ENCODE data around the gene ENPP3. TPM values are rescaled to one million over a fixed set of nuclear protein-coding genes. Genes with fewer than 3 reads are reported as not detected.

The ENPP3 gene
- total RNA-seq, 1 experiment from 2014 or later, result 0.45 TPM

DNA sequence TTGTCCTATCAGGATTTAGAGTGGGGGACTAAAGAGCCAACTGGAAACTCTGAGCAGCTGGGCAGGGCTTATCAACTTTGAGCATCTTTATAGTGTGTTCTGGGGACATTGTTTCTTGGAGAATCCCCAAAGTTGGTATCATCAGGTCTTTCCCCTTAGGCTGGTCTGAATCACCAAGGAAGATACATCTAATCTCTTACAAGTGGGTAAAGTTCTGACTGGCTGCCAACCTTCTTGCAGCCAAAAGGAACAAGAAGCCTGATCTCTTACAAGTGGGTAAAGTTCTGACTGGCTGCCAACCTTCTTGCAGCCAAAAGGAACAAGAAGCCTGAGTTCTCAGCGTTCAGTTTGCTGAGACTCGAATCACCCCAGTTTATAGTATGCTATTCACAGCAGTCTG is 7.5 kb upstream of the ENPP3 start:
- TF ChIP-seq EZH2 (IDR thresholded peaks at IDR 0.05; ENCODE audit: borderline replicate concordance, low read depth, low read length, poor library complexity, severe bottlenecking), result no peak
- TF ChIP-seq, protein P1, sequence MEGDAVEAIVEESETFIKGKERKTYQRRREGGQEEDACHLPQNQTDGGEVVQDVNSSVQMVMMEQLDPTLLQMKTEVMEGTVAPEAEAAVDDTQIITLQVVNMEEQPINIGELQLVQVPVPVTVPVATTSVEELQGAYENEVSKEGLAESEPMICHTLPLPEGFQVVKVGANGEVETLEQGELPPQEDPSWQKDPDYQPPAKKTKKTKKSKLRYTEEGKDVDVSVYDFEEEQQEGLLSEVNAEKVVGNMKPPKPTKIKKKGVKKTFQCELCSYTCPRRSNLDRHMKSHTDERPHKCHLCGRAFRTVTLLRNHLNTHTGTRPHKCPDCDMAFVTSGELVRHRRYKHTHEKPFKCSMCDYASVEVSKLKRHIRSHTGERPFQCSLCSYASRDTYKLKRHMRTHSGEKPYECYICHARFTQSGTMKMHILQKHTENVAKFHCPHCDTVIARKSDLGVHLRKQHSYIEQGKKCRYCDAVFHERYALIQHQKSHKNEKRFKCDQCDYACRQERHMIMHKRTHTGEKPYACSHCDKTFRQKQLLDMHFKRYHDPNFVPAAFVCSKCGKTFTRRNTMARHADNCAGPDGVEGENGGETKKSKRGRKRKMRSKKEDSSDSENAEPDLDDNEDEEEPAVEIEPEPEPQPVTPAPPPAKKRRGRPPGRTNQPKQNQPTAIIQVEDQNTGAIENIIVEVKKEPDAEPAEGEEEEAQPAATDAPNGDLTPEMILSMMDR (conservative IDR thresholded peaks at IDR 0.05; ENCODE audit: low read depth, low read length), result no peak
- Histone ChIP-seq H3K4me3 (ENCODE audit: low read depth, low read length, poor library complexity, severe bottlenecking) (no peak overlapping the region), H3K4me1 (ENCODE audit: insufficient read depth, low read length, poor library complexity, severe bottlenecking) (peaks cover 17% of the 10 kb centered on the region), H3K27ac (ENCODE audit: low read depth, low read length, poor library complexity, severe bottlenecking) (no peak overlapping the region), H3K9me3 (ENCODE audit: low read depth, low read length, poor library complexity, severe bottlenecking) (no peaks in the 10 kb centered on the region), H3K36me3 (ENCODE audit: insufficient read depth, low read length, poor library complexity, severe bottlenecking) (peaks cover 13% of the 10 kb centered on the region), H3K27me3 (replicated peaks; ENCODE audit: insufficient read depth, low read depth, low read length, poor library complexity) (no peaks in the 10 kb centered on the region)
- ChIA-PET POLR2A (ENCODE audit: low non-redundant PET) (no interaction called here), CTCF (no interaction called here)
- peak; percentile 11 for DNase-seq (ENCODE audit: low spot score)
- intact Hi-C loops (cut with micrococcal nuclease; ENCODE audit: unreplicated experiment), result loop anchor here (2.0 to 5.0 kb wide), 3 partner anchors 247 to 745 kb away; no protein-coding TSS in a partner anchor
- no TSS peak for BruUV-seq (replicated peaks)

DNA sequence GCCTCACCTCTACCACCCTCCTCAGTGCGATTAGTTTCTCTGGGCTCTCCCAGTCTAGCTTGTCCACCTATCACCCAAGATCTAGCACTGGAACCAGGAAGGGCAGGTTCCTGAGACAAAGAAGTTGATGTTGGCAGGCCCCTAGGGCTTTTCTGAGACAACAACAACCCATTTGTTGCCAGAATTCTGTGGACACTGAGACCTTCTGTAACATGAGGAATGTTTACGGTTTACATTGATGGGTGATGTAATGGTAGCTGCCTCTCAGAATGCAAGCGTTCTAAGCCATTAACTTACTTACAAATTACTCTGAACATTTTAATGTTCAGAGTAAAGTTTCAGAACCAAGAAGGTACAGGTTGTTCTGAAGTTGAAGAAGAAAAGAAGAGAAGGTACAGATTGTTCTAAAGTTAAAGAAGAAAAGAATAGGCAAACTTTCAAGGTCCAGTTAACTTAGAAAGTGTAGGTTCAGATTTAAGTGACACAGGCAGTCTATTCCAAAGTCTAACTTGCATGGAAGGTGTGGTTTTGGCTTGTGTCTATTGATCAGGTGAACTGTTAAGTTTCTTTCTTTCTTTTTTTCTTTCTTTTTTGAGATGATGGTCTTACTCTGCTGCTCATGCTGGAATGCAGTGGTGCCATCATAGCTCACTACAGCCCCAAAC is 5.3 kb upstream of the ENPP3 start:
- POLR2A ChIA-PET (ENCODE audit: low non-redundant PET), result interaction anchor here (0.6 kb wide), 1 partner anchor 104 kb away, joined by 5 read pairs; no protein-coding TSS in a partner anchor
- TF ChIP-seq, protein P1 (conservative IDR thresholded peaks at IDR 0.05; ENCODE audit: low read depth, low read length), result no peak
- TF ChIP-seq EZH2 (IDR thresholded peaks at IDR 0.05; ENCODE audit: borderline replicate concordance, low read depth, low read length, poor library complexity, severe bottlenecking), result no peak
- no TSS peak for BruUV-seq (replicated peaks)
- intact Hi-C loops (cut with micrococcal nuclease; ENCODE audit: unreplicated experiment), result no loop called here
- no peak for DNase-seq (ENCODE audit: low spot score)
- no peaks in the 10 kb centered on the region for H3K36me3 ChIP-seq (ENCODE audit: insufficient read depth, low read length, poor library complexity, severe bottlenecking)
- peaks cover 16% of the 10 kb centered on the region for H3K4me1 ChIP-seq (ENCODE audit: insufficient read depth, low read length, poor library complexity, severe bottlenecking)
- H3K9me3 ChIP-seq (ENCODE audit: low read depth, low read length, poor library complexity, severe bottlenecking), result no peaks in the 10 kb centered on the region
- no peak overlapping the region for H3K27ac ChIP-seq (ENCODE audit: low read depth, low read length, poor library complexity, severe bottlenecking)
- no peak overlapping the region for H3K4me3 ChIP-seq (ENCODE audit: low read depth, low read length, poor library complexity, severe bottlenecking)
- CTCF ChIA-PET, result no interaction called here
- no peaks in the 10 kb centered on the region for H3K27me3 ChIP-seq (replicated peaks; ENCODE audit: insufficient read depth, low read depth, low read length, poor library complexity)

DNA sequence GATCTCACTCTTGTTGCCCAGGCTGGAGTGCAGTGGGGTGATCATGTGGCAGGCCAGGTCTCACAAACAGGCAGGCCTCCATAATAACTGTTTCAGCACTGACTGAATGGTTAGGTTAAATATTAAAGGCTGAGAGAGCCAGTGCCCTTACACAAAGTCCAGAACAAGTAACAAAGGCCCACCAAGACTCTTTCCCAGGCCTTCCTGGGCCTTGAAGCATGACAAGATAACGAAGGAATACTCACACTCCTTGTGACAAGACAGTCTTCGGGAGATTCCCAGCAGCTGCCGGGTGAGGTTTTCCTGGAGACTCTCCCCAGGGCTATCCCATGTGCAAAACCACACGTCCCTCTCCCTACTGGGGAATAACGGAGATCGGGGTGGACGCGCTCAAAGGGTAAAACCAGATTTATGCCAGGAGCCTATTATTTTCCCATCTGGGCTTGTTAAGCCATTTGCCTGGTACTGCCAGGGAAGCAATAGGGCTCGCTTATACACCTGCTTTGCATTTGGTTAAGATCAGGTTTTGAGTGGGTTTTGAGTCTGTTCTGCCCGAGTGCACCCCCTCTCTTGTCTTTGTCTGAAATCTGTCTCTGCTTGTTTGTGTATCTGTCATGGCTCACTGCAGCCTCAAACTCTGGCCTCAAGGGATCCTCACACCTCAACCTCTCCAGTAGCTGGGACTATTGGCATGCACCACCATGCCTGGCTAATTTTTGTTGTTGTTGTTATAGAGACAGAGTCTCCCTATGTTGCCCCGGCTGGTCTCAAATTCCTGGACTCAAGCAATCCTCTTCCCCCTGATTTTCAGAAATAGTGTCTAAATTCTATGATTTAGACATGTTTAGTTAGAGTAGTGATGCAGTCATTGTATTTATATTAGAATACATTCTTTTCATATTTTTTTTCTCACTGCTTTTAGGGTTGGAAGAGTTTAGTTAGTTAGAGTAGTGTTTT is 1.4 kb upstream of the ENPP3 start:
- ChIA-PET CTCF (no interaction called here), POLR2A (ENCODE audit: low non-redundant PET) (no interaction called here)
- Histone ChIP-seq H3K27ac (ENCODE audit: low read depth, low read length, poor library complexity, severe bottlenecking) (no peak overlapping the region), H3K4me1 (ENCODE audit: insufficient read depth, low read length, poor library complexity, severe bottlenecking) (no peaks in the 10 kb centered on the region), H3K36me3 (ENCODE audit: insufficient read depth, low read length, poor library complexity, severe bottlenecking) (no peaks in the 10 kb centered on the region), H3K4me3 (ENCODE audit: low read depth, low read length, poor library complexity, severe bottlenecking) (no peak overlapping the region), H3K27me3 (replicated peaks; ENCODE audit: insufficient read depth, low read depth, low read length, poor library complexity) (no peaks in the 10 kb centered on the region), H3K9me3 (ENCODE audit: low read depth, low read length, poor library complexity, severe bottlenecking) (no peaks in the 10 kb centered on the region)
- BruUV-seq (replicated peaks), result no TSS peak
- TF ChIP-seq, protein P1 (conservative IDR thresholded peaks at IDR 0.05; ENCODE audit: low read depth, low read length), result no peak
- no peak for TF ChIP-seq EZH2 (IDR thresholded peaks at IDR 0.05; ENCODE audit: borderline replicate concordance, low read depth, low read length, poor library complexity, severe bottlenecking)
- no peak for DNase-seq (ENCODE audit: low spot score)
- intact Hi-C loops (cut with micrococcal nuclease; ENCODE audit: unreplicated experiment), result no loop called here

Data from A673 (cell line).